ENCODE measurements around the gene RNF220. TPM values are rescaled to one million over a fixed set of nuclear protein-coding genes. Genes with fewer than 3 reads are reported as not detected.
A peak's percentile ranks its signal among the peaks of the same experiment; 100 is the strongest.

Gene RNF220
- total RNA-seq, 2 donors from 2014 or later = 121 to 125 TPM

- TF ChIP-seq CTCF (IDR thresholded peaks at IDR 0.05) = peak; percentile 97
- Histone ChIP-seq H3K36me3 (peaks cover 23% of the 10 kb centered on the region), H3K9me3 (no peaks in the 10 kb centered on the region), H3K4me1 (ENCODE audit: control insufficient read depth in 1 of 2, low read depth in 2 of 2) (no peaks in the 10 kb centered on the region), H3K27me3 (replicated peaks; ENCODE audit: insufficient read depth) (no peaks in the 10 kb centered on the region), H3K4me3 (no peak overlapping the region), H3K27ac (no peak overlapping the region)
- DNase-seq (ENCODE audit: low spot score) (no peak), ATAC-seq (ENCODE audit: insufficient number of reproducible peaks, low FRiP score, low read depth) (no peak)
Observed at GRCh38 chr1:44652445-44653106, 247.5 kb downstream of the RNF220 start.

DNA sequence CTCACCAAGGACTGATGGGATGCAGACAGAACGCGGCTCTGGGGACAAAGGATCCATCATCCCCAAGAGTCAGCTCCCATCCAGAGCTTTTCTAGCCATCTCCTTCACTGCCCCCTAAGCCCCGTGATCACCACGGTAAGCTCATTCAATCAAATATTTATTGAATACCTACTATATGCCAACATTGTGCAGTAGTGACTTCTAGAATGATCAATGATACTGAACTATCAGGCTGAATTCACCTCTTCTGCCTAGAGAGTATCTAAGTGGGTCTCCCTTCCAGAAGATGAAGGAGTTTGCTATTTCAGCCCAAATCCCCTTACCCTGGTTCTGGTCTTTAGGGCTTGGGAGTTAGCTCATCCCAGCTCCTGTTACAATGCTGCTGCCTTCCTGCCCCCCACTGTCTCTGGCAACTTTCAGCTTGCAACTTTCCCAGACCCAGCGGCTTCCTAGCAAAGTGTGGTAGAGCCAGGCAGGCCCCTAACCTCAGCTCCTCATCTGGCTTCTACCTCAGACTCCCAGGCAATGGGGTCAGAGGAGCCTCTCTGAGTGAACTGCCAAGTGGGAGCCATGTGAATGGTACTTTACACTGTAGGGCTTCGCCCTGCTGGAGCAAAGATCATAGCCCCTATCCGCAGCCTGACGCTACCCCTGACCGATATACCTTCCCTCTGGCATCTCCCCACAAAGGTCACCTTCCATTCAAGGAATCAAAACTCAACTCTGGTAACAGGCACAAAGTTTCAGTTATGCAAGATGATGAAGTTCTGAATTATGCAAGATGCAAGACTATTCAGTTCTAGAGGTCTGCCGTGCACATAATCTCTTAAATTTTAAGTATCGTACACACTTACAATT is 248.3 kb downstream of the RNF220 start:
- H3K9me3 ChIP-seq = no peaks in the 10 kb centered on the region

DNA sequence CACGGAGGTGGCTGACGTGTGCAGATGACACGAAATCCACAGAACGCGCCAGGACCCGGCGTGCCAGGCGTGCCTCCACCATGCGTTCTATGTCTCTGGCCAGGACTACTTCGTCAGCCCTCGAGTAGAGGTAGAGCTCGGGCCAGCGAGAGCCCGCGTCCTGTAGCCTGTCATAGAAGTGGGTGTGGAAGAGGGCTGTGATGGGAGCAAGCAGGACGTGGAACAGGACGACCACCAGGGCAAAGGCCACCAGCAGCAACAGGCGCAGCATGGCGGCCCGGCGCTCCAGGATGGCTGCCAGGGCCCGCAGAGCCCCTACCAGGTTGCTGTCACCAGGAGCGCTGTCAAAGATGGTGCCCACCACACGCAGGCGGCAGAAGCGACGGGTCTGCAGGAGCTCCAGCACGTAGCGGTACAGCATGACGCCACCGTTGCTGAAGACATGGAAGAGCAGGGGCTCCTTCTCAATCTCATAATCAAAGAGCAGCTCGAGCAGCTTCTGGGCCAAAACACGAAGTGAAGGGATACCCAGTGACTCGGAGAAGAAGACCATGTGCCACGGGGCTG is 249.6 kb downstream of the RNF220 start:
- H3K9me3 ChIP-seq = no peaks in the 10 kb centered on the region
- H3K4me1 ChIP-seq (ENCODE audit: control insufficient read depth in 1 of 2, low read depth in 2 of 2) = no peaks in the 10 kb centered on the region
- H3K27ac ChIP-seq = no peak overlapping the region
- H3K4me3 ChIP-seq = no peak overlapping the region
- no peaks in the 10 kb centered on the region for H3K27me3 ChIP-seq (replicated peaks; ENCODE audit: insufficient read depth)
- TF ChIP-seq CTCF (IDR thresholded peaks at IDR 0.05) = no peak
- ATAC-seq (ENCODE audit: insufficient number of reproducible peaks, low FRiP score, low read depth) = no peak
- peaks cover 14% of the 10 kb centered on the region for H3K36me3 ChIP-seq
- no peak for DNase-seq (ENCODE audit: low spot score)

More for the DNA sequence above, 248.3 kb downstream of the RNF220 start:
- DNase-seq (ENCODE audit: low spot score) = no peak
- no peak for ATAC-seq (ENCODE audit: insufficient number of reproducible peaks, low FRiP score, low read depth)
- no peak overlapping the region for H3K27ac ChIP-seq
- TF ChIP-seq CTCF (IDR thresholded peaks at IDR 0.05) = peak; percentile 8
- H3K27me3 ChIP-seq (replicated peaks; ENCODE audit: insufficient read depth) = no peaks in the 10 kb centered on the region
- H3K4me3 ChIP-seq = no peak overlapping the region
- H3K36me3 ChIP-seq = peaks cover 23% of the 10 kb centered on the region
- H3K4me1 ChIP-seq (ENCODE audit: control insufficient read depth in 1 of 2, low read depth in 2 of 2) = no peaks in the 10 kb centered on the region

DNA sequence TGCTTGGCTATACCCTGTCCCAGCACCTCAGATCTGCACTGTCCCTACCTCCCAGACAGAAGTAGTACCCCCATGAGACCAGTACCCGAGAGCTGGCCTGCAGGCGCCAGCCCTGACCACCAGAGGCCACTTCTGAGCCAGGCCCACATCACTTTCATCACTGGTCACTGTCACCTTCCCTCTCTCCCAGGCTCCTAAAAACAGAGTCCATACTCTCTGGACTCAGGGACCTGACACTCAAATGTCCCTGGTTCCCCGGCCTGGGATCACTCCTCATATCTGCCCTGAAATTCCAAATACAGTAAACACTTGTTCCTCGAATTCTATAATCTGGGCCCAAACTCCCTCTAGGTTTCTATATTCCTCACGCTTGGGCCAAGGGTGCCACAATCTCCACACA is 250.6 kb downstream of the RNF220 start:
- peak; percentile 43 for TF ChIP-seq CTCF (IDR thresholded peaks at IDR 0.05)
- Histone ChIP-seq H3K4me3 (no peak overlapping the region), H3K4me1 (ENCODE audit: control insufficient read depth in 1 of 2, low read depth in 2 of 2) (peaks cover 0 to 5% of the 10 kb centered on the region in 2 donors), H3K27ac (no peak overlapping the region), H3K9me3 (no peaks in the 10 kb centered on the region), H3K36me3 (peaks cover 5% of the 10 kb centered on the region), H3K27me3 (replicated peaks; ENCODE audit: insufficient read depth) (no peaks in the 10 kb centered on the region)
- ATAC-seq (ENCODE audit: insufficient number of reproducible peaks, low FRiP score, low read depth) = no peak
- DNase-seq (ENCODE audit: low spot score) = no peak

GRCh38 chr1:44659566-44659965 is 254.5 kb downstream of the RNF220 start:
- Histone ChIP-seq H3K4me1 (ENCODE audit: control insufficient read depth in 1 of 2, low read depth in 2 of 2) (peaks cover 0 to 5% of the 10 kb centered on the region in 2 donors), H3K27me3 (replicated peaks; ENCODE audit: insufficient read depth) (no peaks in the 10 kb centered on the region), H3K9me3 (no peaks in the 10 kb centered on the region), H3K4me3 (no peak overlapping the region), H3K27ac (no peak overlapping the region), H3K36me3 (no peaks in the 10 kb centered on the region)
- no peak for ATAC-seq (ENCODE audit: insufficient number of reproducible peaks, low FRiP score, low read depth)
- no peak for TF ChIP-seq CTCF (IDR thresholded peaks at IDR 0.05)
- DNase-seq (ENCODE audit: low spot score) = no peak

Data from thoracic aorta (tissue), 2 donors.